ENCODE data around the gene IFITM1. TPM values are rescaled to one million over a fixed set of nuclear protein-coding genes. Genes with fewer than 3 reads are reported as not detected.

IFITM1 gene
- total and polyA plus RNA-seq, 2 donors (not counting 3 experiments of a cell fraction or from before 2014, with no cell fraction given): 11.5 to 24.6 TPM

- H2AFZ ChIP-seq (ENCODE audit: low read depth, low read length): no peak overlapping the region
- H3K79me2 ChIP-seq (ENCODE audit: control insufficient read depth, insufficient read depth, low read length): no peaks in the 10 kb centered on the region
- FAIRE-seq (no peak), DNase-seq (ENCODE audit: low read depth, low spot score) (no peak)
- no peak overlapping the region for H3K9ac ChIP-seq (replicated peaks; ENCODE audit: extremely low read depth, insufficient read depth, low read length)
- no peak for TF ChIP-seq POLR2AphosphoS5 (IDR thresholded peaks at IDR 0.05; ENCODE audit: insufficient read depth, low read depth, low read length)
- no peak for TF ChIP-seq POLR2A (IDR thresholded peaks at IDR 0.05; ENCODE audit: low read depth, low read length)
- no peak for TF ChIP-seq EZH2 (IDR thresholded peaks at IDR 0.05; ENCODE audit: borderline replicate concordance, low read depth, low read length, severe bottlenecking)
- TF ChIP-seq CTCF (IDR thresholded peaks at IDR 0.05; ENCODE audit: extremely low read depth in 1 of 2, insufficient read depth in 1 of 2, low read depth in 1 of 2, low read length in 2 of 2): no peak
- TF ChIP-seq FOS (IDR thresholded peaks at IDR 0.05; ENCODE audit: borderline replicate concordance, insufficient read depth, low read length): no peak
- no peak for TF ChIP-seq JUN (IDR thresholded peaks at IDR 0.05; ENCODE audit: borderline replicate concordance, insufficient read depth, insufficient read length, low read depth)
- H3K9me3 ChIP-seq (replicated peaks; ENCODE audit: control insufficient read depth, insufficient read depth, low read length): no peaks in the 10 kb centered on the region
- ChIA-PET POLR2A (no interaction called here), CTCF (interaction anchor here (1.2 kb wide), 1 partner anchor 31 kb away, joined by 3 read pairs; no protein-coding TSS in a partner anchor)
- no peaks in the 10 kb centered on the region for H3K36me3 ChIP-seq (ENCODE audit: control insufficient read depth in 2 of 2, extremely low read depth in 1 of 2, insufficient read depth in 2 of 2, low read length in 2 of 2)
- H4K20me1 ChIP-seq (replicated peaks; ENCODE audit: control insufficient read depth, extremely low read depth, insufficient read depth, low read length): no peaks in the 10 kb centered on the region
- BruUV-seq (replicated peaks): no TSS peak
- no peak overlapping the region for H3K27ac ChIP-seq (ENCODE audit: insufficient read depth, low read depth, low read length)
- peaks cover 41 to 45% of the 10 kb centered on the region in 2 experiments for H3K27me3 ChIP-seq (ENCODE audit: control insufficient read depth in 2 of 2, insufficient read depth in 2 of 2, low read length in 2 of 2)
- intact Hi-C loops (cut with micrococcal nuclease) (no loop called here), dilution Hi-C loops (cut with MboI; ENCODE audit: extremely low pct_ligation_motif_present, low sequenced_read_pairs) (no loop called here)
- H3K4me1 ChIP-seq (ENCODE audit: control insufficient read depth, extremely low read depth, insufficient read depth, low read length): peaks cover 3% of the 10 kb centered on the region
- H3K9me1 ChIP-seq (replicated peaks; ENCODE audit: control insufficient read depth, extremely low read depth, insufficient read depth, low read length): no peaks in the 10 kb centered on the region
- H3K4me2 ChIP-seq (ENCODE audit: insufficient read depth, low read length): no peak overlapping the region
- H3K4me3 ChIP-seq (replicated peaks in 1 of 3; ENCODE audit: insufficient read depth in 1 of 3, low read depth in 1 of 3, low read length in 3 of 3): no peak overlapping the region
Measured at GRCh38 chr11:283405-284104, 30.3 kb upstream of the IFITM1 start.
